ENCODE measurements around the gene EHF. TPM values are rescaled to one million over a fixed set of nuclear protein-coding genes. Genes with fewer than 3 reads are reported as not detected.

EHF gene
- polyA plus RNA-seq, 1 of the 3 experiments (the other 2 are of a cell fraction): not detected

DNA sequence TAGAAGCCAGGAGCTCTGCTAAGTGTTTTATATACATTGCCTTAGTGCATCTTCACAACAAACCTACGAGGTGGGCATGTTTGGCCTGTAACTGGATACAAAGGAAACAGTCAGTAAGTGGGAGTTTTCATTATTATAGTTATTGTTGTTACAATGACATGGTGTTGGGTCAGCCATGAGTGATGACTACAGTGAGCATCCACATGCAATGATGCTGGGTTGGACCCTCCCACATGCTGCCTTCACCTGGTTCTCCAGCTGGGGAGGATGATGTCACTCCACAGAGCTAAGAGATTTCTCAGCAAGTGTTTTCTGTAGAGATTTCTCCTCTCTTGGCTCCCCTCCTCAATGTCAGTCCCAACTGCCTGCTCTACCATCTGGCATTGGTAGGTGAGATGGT lies 59.3 kb downstream of the EHF start:
- TF ChIP-seq NFIC (IDR thresholded peaks at IDR 0.05; ENCODE audit: borderline replicate concordance) (no peak), RCOR1 (IDR thresholded peaks at IDR 0.05; ENCODE audit: low read length) (no peak), FOSL2 (IDR thresholded peaks at IDR 0.05; ENCODE audit: borderline replicate concordance, low read depth) (no peak), FOXJ3 (CRISPR knock-in tag; IDR thresholded peaks at IDR 0.05) (no peak), TCF12 (IDR thresholded peaks at IDR 0.05) (no peak), RFX5 (IDR thresholded peaks at IDR 0.05; ENCODE audit: low read length) (no peak), CHD2 (IDR thresholded peaks at IDR 0.05; ENCODE audit: low read length, partially characterized antibody) (no peak), FOXM1 (IDR thresholded peaks at IDR 0.05; ENCODE audit: low read depth) (no peak), MEF2A (IDR thresholded peaks at IDR 0.05; ENCODE audit: borderline replicate concordance, low read depth) (no peak), TEAD4 (IDR thresholded peaks at IDR 0.05; ENCODE audit: borderline replicate concordance, insufficient read depth) (no peak), ELF1 (IDR thresholded peaks at IDR 0.05) (no peak), RAD21 (IDR thresholded peaks at IDR 0.05; ENCODE audit: low read length) (no peak), SMC3 (IDR thresholded peaks at IDR 0.05; ENCODE audit: low read depth, low read length) (no peak), GATA2 (CRISPR knock-in tag; IDR thresholded peaks at IDR 0.05) (no peak), POLR2AphosphoS5 (IDR thresholded peaks at IDR 0.05; ENCODE audit: low read depth, low read length) (no peak), MXI1 (IDR thresholded peaks at IDR 0.05; ENCODE audit: low read depth, low read length) (no peak), YY1 (IDR thresholded peaks at IDR 0.05; ENCODE audit: low read depth) (no peak)
- TF ChIP-seq, protein P1, sequence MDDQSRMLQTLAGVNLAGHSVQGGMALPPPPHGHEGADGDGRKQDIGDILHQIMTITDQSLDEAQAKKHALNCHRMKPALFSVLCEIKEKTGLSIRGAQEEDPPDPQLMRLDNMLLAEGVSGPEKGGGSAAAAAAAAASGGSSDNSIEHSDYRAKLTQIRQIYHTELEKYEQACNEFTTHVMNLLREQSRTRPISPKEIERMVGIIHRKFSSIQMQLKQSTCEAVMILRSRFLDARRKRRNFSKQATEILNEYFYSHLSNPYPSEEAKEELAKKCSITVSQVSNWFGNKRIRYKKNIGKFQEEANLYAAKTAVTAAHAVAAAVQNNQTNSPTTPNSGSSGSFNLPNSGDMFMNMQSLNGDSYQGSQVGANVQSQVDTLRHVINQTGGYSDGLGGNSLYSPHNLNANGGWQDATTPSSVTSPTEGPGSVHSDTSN (IDR thresholded peaks at IDR 0.05): no peak
- TF ChIP-seq, protein P2, sequence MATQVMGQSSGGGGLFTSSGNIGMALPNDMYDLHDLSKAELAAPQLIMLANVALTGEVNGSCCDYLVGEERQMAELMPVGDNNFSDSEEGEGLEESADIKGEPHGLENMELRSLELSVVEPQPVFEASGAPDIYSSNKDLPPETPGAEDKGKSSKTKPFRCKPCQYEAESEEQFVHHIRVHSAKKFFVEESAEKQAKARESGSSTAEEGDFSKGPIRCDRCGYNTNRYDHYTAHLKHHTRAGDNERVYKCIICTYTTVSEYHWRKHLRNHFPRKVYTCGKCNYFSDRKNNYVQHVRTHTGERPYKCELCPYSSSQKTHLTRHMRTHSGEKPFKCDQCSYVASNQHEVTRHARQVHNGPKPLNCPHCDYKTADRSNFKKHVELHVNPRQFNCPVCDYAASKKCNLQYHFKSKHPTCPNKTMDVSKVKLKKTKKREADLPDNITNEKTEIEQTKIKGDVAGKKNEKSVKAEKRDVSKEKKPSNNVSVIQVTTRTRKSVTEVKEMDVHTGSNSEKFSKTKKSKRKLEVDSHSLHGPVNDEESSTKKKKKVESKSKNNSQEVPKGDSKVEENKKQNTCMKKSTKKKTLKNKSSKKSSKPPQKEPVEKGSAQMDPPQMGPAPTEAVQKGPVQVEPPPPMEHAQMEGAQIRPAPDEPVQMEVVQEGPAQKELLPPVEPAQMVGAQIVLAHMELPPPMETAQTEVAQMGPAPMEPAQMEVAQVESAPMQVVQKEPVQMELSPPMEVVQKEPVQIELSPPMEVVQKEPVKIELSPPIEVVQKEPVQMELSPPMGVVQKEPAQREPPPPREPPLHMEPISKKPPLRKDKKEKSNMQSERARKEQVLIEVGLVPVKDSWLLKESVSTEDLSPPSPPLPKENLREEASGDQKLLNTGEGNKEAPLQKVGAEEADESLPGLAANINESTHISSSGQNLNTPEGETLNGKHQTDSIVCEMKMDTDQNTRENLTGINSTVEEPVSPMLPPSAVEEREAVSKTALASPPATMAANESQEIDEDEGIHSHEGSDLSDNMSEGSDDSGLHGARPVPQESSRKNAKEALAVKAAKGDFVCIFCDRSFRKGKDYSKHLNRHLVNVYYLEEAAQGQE (IDR thresholded peaks at IDR 0.05; ENCODE audit: low read depth, low read length): no peak
- TF ChIP-seq, protein P3, sequence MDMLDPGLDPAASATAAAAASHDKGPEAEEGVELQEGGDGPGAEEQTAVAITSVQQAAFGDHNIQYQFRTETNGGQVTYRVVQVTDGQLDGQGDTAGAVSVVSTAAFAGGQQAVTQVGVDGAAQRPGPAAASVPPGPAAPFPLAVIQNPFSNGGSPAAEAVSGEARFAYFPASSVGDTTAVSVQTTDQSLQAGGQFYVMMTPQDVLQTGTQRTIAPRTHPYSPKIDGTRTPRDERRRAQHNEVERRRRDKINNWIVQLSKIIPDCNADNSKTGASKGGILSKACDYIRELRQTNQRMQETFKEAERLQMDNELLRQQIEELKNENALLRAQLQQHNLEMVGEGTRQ (IDR thresholded peaks at IDR 0.05; ENCODE audit: borderline replicate concordance, low read depth, low read length): no peak
- 50% methylated on average over 1 of the region's 1 CpG for WGBS (ENCODE audit: low lambda C conversion rate)
- Histone ChIP-seq H3K4me1 (ENCODE audit: control insufficient read depth in 1 of 2, insufficient read depth in 2 of 2, low read depth in 1 of 2, low read length in 1 of 2) (no peaks in the 10 kb centered on the region; a peak in 1 of 4 replicates), H3K79me2 (ENCODE audit: insufficient read depth) (no peaks in the 10 kb centered on the region), H2AFZ (ENCODE audit: low read depth) (no peak overlapping the region), H3K9me2 (no peaks in the 10 kb centered on the region), H3K9ac (no peak overlapping the region), H4K20me1 (ENCODE audit: insufficient read depth) (no peaks in the 10 kb centered on the region), H3K4me2 (no peak overlapping the region), H3K4me3 (ENCODE audit: low read depth in 2 of 2, low read length in 1 of 2) (no peak overlapping the region), H3K27ac (ENCODE audit: low read depth in 2 of 2, low read length in 1 of 2) (no peak overlapping the region), H3F3A (replicated peaks; ENCODE audit: insufficient read depth) (no peaks in the 10 kb centered on the region), H3K36me3 (replicated peaks in 1 of 2; ENCODE audit: control insufficient read depth in 1 of 2, insufficient read depth in 2 of 2, low read length in 1 of 2) (no peaks in the 10 kb centered on the region), H3K9me3 (no peaks in the 10 kb centered on the region), H3K27me3 (ENCODE audit: insufficient read depth) (no peaks in the 10 kb centered on the region)
- no peak for DNase-seq
- ChIA-PET CTCF (no interaction called here), POLR2A (no interaction called here)

Data from SK-N-SH (cell line).